ENCODE results near the gene ITGA11. TPM values are rescaled to one million over a fixed set of nuclear protein-coding genes. Genes with fewer than 3 reads are reported as not detected.

ITGA11 gene
- total RNA-seq, 1 donor from 2014 or later = not detected

DNA sequence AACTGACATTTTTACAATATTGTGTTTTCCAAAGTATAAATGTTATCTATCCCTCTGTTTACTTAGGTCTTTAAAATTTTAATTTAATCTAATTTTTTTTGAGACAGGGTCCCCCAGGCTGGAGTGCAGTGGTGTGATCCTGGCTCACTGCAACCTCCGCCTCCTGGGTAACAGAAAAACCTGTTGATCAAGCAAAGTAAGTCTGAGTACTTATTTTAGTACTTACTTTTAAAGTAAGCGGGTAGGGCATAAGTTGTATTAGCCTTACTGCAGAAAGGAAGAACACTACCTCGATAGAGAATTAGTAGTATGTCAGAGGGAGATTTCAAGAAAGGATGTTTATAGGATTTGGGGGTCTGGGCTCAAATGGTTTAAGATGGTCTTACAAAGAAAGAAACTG, 166.3 kb downstream of the ITGA11 start:
- Mint-ChIP-seq H3K36me3 (ENCODE audit: insufficient read depth) (no peaks in the 10 kb centered on the region), H3K4me1 (ENCODE audit: low read depth) (peaks cover 10% of the 10 kb centered on the region), H3K27me3 (no peaks in the 10 kb centered on the region), H3K27ac (no peak overlapping the region), H3K4me3 (ENCODE audit: low read depth) (no peak overlapping the region), H3K9me3 (ENCODE audit: low read depth) (no peaks in the 10 kb centered on the region)
- no peak for DNase-seq (ENCODE audit: low spot score, unreplicated experiment)
- TF ChIP-seq, protein P1, sequence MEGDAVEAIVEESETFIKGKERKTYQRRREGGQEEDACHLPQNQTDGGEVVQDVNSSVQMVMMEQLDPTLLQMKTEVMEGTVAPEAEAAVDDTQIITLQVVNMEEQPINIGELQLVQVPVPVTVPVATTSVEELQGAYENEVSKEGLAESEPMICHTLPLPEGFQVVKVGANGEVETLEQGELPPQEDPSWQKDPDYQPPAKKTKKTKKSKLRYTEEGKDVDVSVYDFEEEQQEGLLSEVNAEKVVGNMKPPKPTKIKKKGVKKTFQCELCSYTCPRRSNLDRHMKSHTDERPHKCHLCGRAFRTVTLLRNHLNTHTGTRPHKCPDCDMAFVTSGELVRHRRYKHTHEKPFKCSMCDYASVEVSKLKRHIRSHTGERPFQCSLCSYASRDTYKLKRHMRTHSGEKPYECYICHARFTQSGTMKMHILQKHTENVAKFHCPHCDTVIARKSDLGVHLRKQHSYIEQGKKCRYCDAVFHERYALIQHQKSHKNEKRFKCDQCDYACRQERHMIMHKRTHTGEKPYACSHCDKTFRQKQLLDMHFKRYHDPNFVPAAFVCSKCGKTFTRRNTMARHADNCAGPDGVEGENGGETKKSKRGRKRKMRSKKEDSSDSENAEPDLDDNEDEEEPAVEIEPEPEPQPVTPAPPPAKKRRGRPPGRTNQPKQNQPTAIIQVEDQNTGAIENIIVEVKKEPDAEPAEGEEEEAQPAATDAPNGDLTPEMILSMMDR (IDR thresholded peaks at IDR 0.05; ENCODE audit: unreplicated experiment) = no peak

- no peak overlapping the region for H3K27ac Mint-ChIP-seq
- H3K4me3 Mint-ChIP-seq (ENCODE audit: low read depth) = no peak overlapping the region
- TF ChIP-seq, protein P1 (IDR thresholded peaks at IDR 0.05; ENCODE audit: unreplicated experiment) = no peak
- no peaks in the 10 kb centered on the region for H3K27me3 Mint-ChIP-seq
- no peak for DNase-seq (ENCODE audit: low spot score, unreplicated experiment)
- no peaks in the 10 kb centered on the region for H3K36me3 Mint-ChIP-seq (ENCODE audit: insufficient read depth)
- H3K9me3 Mint-ChIP-seq (ENCODE audit: low read depth) = no peaks in the 10 kb centered on the region
- peaks cover 10% of the 10 kb centered on the region for H3K4me1 Mint-ChIP-seq (ENCODE audit: low read depth)
These were observed 166.9 kb downstream of the ITGA11 start for GRCh38 chr15:68265081-68265480.

GRCh38 chr15:68264282-68264681, 167.7 kb downstream of the ITGA11 start:
- no peaks in the 10 kb centered on the region for H3K27me3 Mint-ChIP-seq
- no peak for DNase-seq (ENCODE audit: low spot score, unreplicated experiment)
- H3K9me3 Mint-ChIP-seq (ENCODE audit: low read depth) = no peaks in the 10 kb centered on the region
- H3K27ac Mint-ChIP-seq = no peak overlapping the region
- H3K4me1 Mint-ChIP-seq (ENCODE audit: low read depth) = peaks cover 10% of the 10 kb centered on the region
- no peak overlapping the region for H3K4me3 Mint-ChIP-seq (ENCODE audit: low read depth)
- TF ChIP-seq, protein P1 (IDR thresholded peaks at IDR 0.05; ENCODE audit: unreplicated experiment) = no peak
- H3K36me3 Mint-ChIP-seq (ENCODE audit: insufficient read depth) = no peaks in the 10 kb centered on the region

DNA sequence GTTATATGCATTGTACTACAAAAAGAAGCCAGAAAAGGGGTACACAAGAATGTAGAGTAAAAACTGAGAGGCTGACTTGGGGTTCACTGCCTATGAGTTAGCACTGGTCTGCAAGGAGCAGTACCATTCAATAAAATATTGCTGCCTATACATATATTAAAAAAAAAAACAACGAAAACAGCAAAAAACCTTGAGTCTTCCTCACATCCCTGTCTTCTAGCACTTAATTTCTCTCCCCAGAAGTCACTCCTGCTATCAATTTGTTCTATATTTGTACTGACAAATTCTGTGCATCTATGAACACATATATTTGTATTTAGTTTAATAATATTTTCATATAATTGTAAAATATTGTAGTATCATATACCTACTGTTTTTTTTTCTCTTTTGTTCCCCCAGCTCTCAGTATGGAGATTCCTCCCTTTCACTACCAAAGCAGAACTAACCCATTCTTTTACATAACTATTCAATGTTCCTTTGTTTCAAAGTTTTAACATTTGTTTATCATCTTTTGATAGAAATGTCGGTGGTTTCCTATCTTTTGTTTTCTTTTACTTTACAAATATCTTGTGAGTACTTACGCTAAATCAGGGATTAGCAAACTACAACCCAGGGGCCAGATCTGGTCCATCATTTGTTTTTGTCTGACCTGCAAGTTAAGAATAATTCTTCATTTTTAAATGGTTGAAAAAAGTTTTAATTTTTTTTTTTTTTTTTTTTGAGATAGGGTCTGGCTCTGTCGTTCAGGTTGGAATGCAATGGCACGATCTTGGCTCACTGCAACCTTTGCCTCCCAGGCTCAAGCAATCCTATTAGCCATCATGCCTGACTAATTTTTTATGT, 169.2 kb downstream of the ITGA11 start:
- no peak for DNase-seq (ENCODE audit: low spot score, unreplicated experiment)
- Mint-ChIP-seq H3K4me3 (ENCODE audit: low read depth) (no peak overlapping the region), H3K36me3 (ENCODE audit: insufficient read depth) (no peaks in the 10 kb centered on the region), H3K9me3 (ENCODE audit: low read depth) (no peaks in the 10 kb centered on the region), H3K27ac (no peak overlapping the region), H3K4me1 (ENCODE audit: low read depth) (peaks cover 10% of the 10 kb centered on the region), H3K27me3 (no peaks in the 10 kb centered on the region)
- TF ChIP-seq, protein P1 (IDR thresholded peaks at IDR 0.05; ENCODE audit: unreplicated experiment) = no peak

GRCh38 chr15:68261980-68262379, 170.0 kb downstream of the ITGA11 start:
- TF ChIP-seq, protein P1 (IDR thresholded peaks at IDR 0.05; ENCODE audit: unreplicated experiment) = no peak
- Mint-ChIP-seq H3K36me3 (ENCODE audit: insufficient read depth) (no peaks in the 10 kb centered on the region), H3K27me3 (no peaks in the 10 kb centered on the region), H3K9me3 (ENCODE audit: low read depth) (no peaks in the 10 kb centered on the region), H3K4me3 (ENCODE audit: low read depth) (no peak overlapping the region), H3K4me1 (ENCODE audit: low read depth) (peaks cover 10% of the 10 kb centered on the region), H3K27ac (no peak overlapping the region)
- no peak for DNase-seq (ENCODE audit: low spot score, unreplicated experiment)
